Spleen (tissue), 11 donors: ENCODE measurements around the gene SLC5A7. TPM values are rescaled to one million over a fixed set of nuclear protein-coding genes. Genes with fewer than 3 reads are reported as not detected.

Experiments
- DNase-seq: peaks from one replicate; pipeline ENCODE4 v3.0.0-alpha.2; 2020
- H3K27ac ChIP-seq, 8 donors: fragments of 200-600 bp; sonication (generic) in 7 of 8; 1 replicate in 4 of 8; 2 replicates in 4 of 8; pipeline versions ENCODE4 v1.5.0 to v1.8.0; 2016 to 2021; ENCODE audit warnings: inconsistent platforms in 4 of 8, mild to moderate bottlenecking in 4 of 8, moderate library complexity in 1 of 8
- H3K27me3 ChIP-seq, 7 donors: fragments of 200-600 bp; sonication (generic) in 6 of 7; replicated peaks in 1 of 7; 1 replicate in 4 of 7; 2 replicates in 3 of 7; pipeline versions ENCODE4 v1.5.0 to v1.8.0; 2016 to 2021; ENCODE audit warnings: inconsistent platforms in 3 of 7, mild to moderate bottlenecking in 1 of 7
- H3K36me3 ChIP-seq, 6 donors: fragments of 200-600 bp; sonication (generic) in 5 of 6; 1 replicate in 4 of 6; 2 replicates in 2 of 6; pipeline versions ENCODE4 v1.5.0 to v1.8.0; 2016 to 2021; ENCODE audit warnings: inconsistent platforms in 2 of 6
- H3K4me1 ChIP-seq, 6 donors: fragments of 200-600 bp; sonication (generic) in 5 of 6; 1 replicate in 3 of 6; 2 replicates in 3 of 6; pipeline versions ENCODE4 v1.5.0 to v1.8.0; 2016 to 2021; ENCODE audit warnings: inconsistent platforms in 3 of 6
- H3K4me3 ChIP-seq, 8 donors: fragments of 200-600 bp; sonication (generic) in 7 of 8; 1 replicate in 4 of 8; 2 replicates in 4 of 8; pipeline versions ENCODE4 v1.5.0 to v1.8.0; 2016 to 2021; ENCODE audit warnings: inconsistent platforms in 4 of 8, mild to moderate bottlenecking in 4 of 8, moderate library complexity in 2 of 8
- H3K9me3 ChIP-seq, 8 donors: fragments of 200-600 bp; sonication (generic) in 7 of 8; 1 replicate in 4 of 8; 2 replicates in 4 of 8; pipeline versions ENCODE4 v1.5.0 to v1.8.0; 2016 to 2021; ENCODE audit warnings: inconsistent platforms in 4 of 8
- CTCF ChIP-seq, 11 experiments: fragments of 200-600 bp in 7 of 11; fragments of 450-650 bp in 4 of 11; sonication (generic) in 4 of 11; IDR thresholded peaks in 8 of 11; conservative IDR thresholded peaks in 3 of 11; 1 replicate in 7 of 11; 2 replicates in 4 of 11; pipeline versions ENCODE4 v1.4.0 to v1.8.0; 2016 to 2021; ENCODE audit warnings: antibody characterized with exemption in 11 of 11, inconsistent platforms in 4 of 11, mild to moderate bottlenecking in 1 of 11
- POLR2A ChIP-seq, 3 donors: fragments of 450-650 bp; IDR thresholded peaks; one replicate each; pipeline ENCODE4 v1.5.1; 2017; ENCODE audit warnings: antibody characterized with exemption in 3 of 3, mild to moderate bottlenecking in 1 of 3
- POLR2AphosphoS5 ChIP-seq, 3 donors: sonication (generic); formaldehyde crosslinking; IDR thresholded peaks; one replicate each; pipeline ENCODE4 v1.5.1; 2017; ENCODE audit warnings: antibody characterized with exemption in 3 of 3
- WGBS, 5 donors: extraction: QIAGEN DNeasy Blood & Tissue Kit in 3 of 5; methylation state at CpG; one replicate each; pipeline versions ENCODE4 v1.1.5 to v1.1.7; 2013 to 2018; 5-methylcytosine and 5-hydroxymethylcytosine counted together
- intact Hi-C: fragments of 100-400 bp; cut with DNase I; formaldehyde crosslinking; loops from one replicate; pipeline ENCODE4 v1.15.0; 2023; ENCODE audit warnings: low total_unique reads
- polyA plus RNA-seq, 3 donors: library from polyadenylated mRNA; stranded (reverse); fragments of 200-250 nt; gene quantifications; one replicate each; pipeline ENCODE4 v1.2.1, GENCODE V29; 2013
- total RNA-seq, 7 donors: library from RNA; depleted of rRNA in 3 of 7; stranded (reverse); fragments of >200 nt in 3 of 7; fragmentation: NEBNext Ultra II Directional in 4 of 7; extraction: Animal tissue kit (Norgen Biotek cat#: 25700) in 4 of 7; gene quantifications; one replicate each; pipeline versions ENCODE4 v1.1.0 to v1.2.1, GENCODE V29; 2016 to 2021
- donor health status: healthy with polysubstance abuse.
- donor health status: DM: no; HTN: no; CAD: no; lungs with moderate emphysema.
- donor health status: DM: no; HTN: no; CAD: no.
- donor health status: Bipolar disorder and iron deficiency.
- donor health status: healthy.
- donor health status: DM: no; HTN: no; CAD: no.
- donor health status: DM: yes; HTN: yes; CAD: no.

SLC5A7 gene
- total and polyA plus RNA-seq, 10 donors: 0.02 TPM; not detected in 9

DNA sequence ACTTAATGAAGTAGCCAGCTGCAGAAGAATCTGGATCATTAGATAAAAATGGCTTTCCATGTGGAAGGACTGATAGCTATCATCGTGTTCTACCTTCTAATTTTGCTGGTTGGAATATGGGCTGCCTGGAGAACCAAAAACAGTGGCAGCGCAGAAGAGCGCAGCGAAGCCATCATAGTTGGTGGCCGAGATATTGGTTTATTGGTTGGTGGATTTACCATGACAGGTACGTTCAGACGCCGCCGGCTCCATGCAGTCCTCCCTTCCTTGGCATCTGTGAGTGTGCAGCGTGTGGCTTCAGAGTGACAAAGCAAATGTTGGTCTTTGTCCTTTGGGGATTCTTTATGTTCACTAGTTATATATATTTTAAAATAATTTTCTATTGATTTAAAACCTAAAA is 1.8 kb downstream of the SLC5A7 start:
- H3K9me3 ChIP-seq: no peaks in the 10 kb centered on the region
- H3K36me3 ChIP-seq: no peaks in the 10 kb centered on the region
- WGBS, 5 donors: 90 to 93% (median 91%) methylated on average over 10 of the region's 10 CpGs
- H3K27ac ChIP-seq: no peak overlapping the region
- DNase-seq: no peak
- H3K4me1 ChIP-seq: peaks cover 0 to 6% (median 0%) of the 10 kb centered on the region in 6 donors
- no peak for TF ChIP-seq POLR2AphosphoS5 (IDR thresholded peaks at IDR 0.05)
- TF ChIP-seq CTCF (IDR thresholded peaks at IDR 0.05 in 8 of 11, conservative IDR thresholded peaks at IDR 0.05 in 3 of 11): no peak
- TF ChIP-seq POLR2A (IDR thresholded peaks at IDR 0.05): no peak
- intact Hi-C loops: no loop called here
- no peak overlapping the region for H3K4me3 ChIP-seq
- H3K27me3 ChIP-seq: peaks cover 0 to 51% (median 22%) of the 10 kb centered on the region in 7 donors

- TF ChIP-seq CTCF (IDR thresholded peaks at IDR 0.05 in 8 of 11, conservative IDR thresholded peaks at IDR 0.05 in 3 of 11): no peak
- no peak for TF ChIP-seq POLR2AphosphoS5 (IDR thresholded peaks at IDR 0.05)
- TF ChIP-seq POLR2A (IDR thresholded peaks at IDR 0.05): no peak
- Histone ChIP-seq H3K36me3 (no peaks in the 10 kb centered on the region), H3K9me3 (no peaks in the 10 kb centered on the region), H3K4me1 (peaks cover 0 to 6% (median 0%) of the 10 kb centered on the region in 6 donors), H3K27ac (no peak overlapping the region), H3K27me3 (peaks cover 0 to 43% (median 22%) of the 10 kb centered on the region in 7 donors), H3K4me3 (no peak overlapping the region)
- 78 to 88% (median 83%) methylated on average over 6 of the region's 6 CpGs for WGBS, 5 donors
- intact Hi-C loops: no loop called here
- no peak for DNase-seq
These were observed 3.1 kb downstream of the SLC5A7 start for GRCh38 chr2:107989445-107989844.

- Histone ChIP-seq H3K27ac (no peak overlapping the region), H3K36me3 (no peaks in the 10 kb centered on the region)
- intact Hi-C loops: no loop called here
These were observed 4.4 kb downstream of the SLC5A7 start for GRCh38 chr2:107990718-107991117.

GRCh38 chr2:107992069-107992468 is 5.7 kb downstream of the SLC5A7 start:
- Histone ChIP-seq H3K4me1 (no peaks in the 10 kb centered on the region), H3K27ac (no peak overlapping the region), H3K36me3 (no peaks in the 10 kb centered on the region), H3K4me3 (no peak overlapping the region), H3K27me3 (peaks cover 0 to 25% (median 6%) of the 10 kb centered on the region in 7 donors), H3K9me3 (no peaks in the 10 kb centered on the region)
- 65 to 84% (median 81%) methylated on average over 1 of the region's 1 CpG for WGBS, 5 donors
- no peak for DNase-seq
- TF ChIP-seq POLR2A (IDR thresholded peaks at IDR 0.05) (no peak), POLR2AphosphoS5 (IDR thresholded peaks at IDR 0.05) (no peak), CTCF (IDR thresholded peaks at IDR 0.05 in 8 of 11, conservative IDR thresholded peaks at IDR 0.05 in 3 of 11) (no peak)
- intact Hi-C loops: no loop called here

More at GRCh38 chr2:107990718-107991117, 4.4 kb downstream of the SLC5A7 start:
- no peaks in the 10 kb centered on the region for H3K9me3 ChIP-seq
- no peak overlapping the region for H3K4me3 ChIP-seq
- peaks cover 0 to 38% (median 19%) of the 10 kb centered on the region in 7 donors for H3K27me3 ChIP-seq
- TF ChIP-seq CTCF (IDR thresholded peaks at IDR 0.05 in 8 of 11, conservative IDR thresholded peaks at IDR 0.05 in 3 of 11) (no peak), POLR2A (IDR thresholded peaks at IDR 0.05) (no peak), POLR2AphosphoS5 (IDR thresholded peaks at IDR 0.05) (no peak)
- DNase-seq: no peak
- peaks cover 0 to 6% (median 0%) of the 10 kb centered on the region in 6 donors for H3K4me1 ChIP-seq
